Stimulated activated CD4-positive, alpha-beta T cell treated with anti-CD3 and anti-CD28 coated beads, TNF-alpha, amount 100 ng/mL, for 24 hours (primary cell): ENCODE measurements around the gene SLC25A42.
"Not testable (repeated sequence)": the region's sequence is repeated elsewhere in the genome, so short reads cannot be mapped to it uniquely, and the experiment has no call there.

ENCODE experiments used
- DNase-seq, 3 experiments: peaks; one replicate each; pipeline ENCODE4 v3.0.0-alpha.2; 2020; ENCODE audit warnings: low read depth in 3 of 3

SLC25A42 gene

DNA sequence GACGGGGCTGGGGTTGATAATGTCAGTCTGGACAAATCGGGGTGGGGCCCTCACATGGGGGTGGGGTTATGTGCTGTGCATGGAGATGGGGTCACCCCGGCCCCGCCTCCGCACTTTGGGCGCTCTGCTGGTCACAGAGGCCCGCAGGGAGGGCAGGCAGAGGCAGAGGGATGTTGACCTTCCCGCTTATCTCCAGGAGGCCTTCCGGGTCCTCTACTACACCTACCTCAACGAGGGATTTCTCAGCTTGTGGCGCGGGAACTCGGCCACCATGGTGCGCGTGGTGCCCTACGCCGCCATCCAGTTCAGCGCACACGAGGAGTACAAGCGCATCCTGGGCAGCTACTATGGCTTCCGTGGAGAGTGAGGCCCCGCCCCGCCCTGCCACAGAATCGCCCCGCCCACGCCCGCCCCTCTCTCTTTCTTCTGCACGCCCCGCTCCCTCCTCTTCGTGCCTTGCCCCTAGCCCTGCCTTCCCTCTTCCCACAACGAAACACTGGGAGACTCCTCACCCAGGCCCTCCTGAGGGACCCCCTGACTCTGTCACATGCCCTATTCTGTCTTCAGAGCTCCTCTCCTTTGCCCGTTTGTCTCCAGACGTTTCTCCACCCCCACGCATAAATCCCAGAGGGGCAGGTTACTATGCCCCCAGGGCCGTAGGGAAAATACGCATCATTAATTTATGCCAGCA lies 41.7 kb downstream of the SLC25A42 start:
- DNase-seq = no peak

- no peak for DNase-seq
Measured at GRCh38 chr19:19106056-19106551, 42.3 kb downstream of the SLC25A42 start.

GRCh38 chr19:19106938-19107337 lies 43.1 kb downstream of the SLC25A42 start:
- DNase-seq = not testable (repeated sequence)

DNA sequence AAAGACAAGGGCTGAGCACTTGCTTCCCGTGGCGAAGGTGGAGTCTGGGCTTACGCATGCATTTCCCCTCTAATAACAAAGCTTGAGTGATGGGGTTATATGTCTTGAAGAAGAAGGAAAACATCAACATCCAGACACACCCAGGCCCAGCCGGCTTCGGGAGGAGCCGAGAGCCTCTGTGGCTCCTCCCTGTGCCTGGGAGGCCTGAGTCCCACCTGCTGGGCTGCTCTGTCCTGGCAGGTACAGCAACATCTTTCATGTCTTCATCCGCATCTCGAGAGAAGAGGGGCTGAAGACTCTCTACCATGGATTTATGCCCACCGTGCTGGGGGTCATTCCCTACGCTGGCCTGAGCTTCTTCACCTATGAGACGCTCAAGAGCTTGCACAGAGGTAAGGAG lies 43.9 kb downstream of the SLC25A42 start:
- no peak for DNase-seq

GRCh38 chr19:19109601-19110000 lies 45.8 kb downstream of the SLC25A42 start:
- no peak for DNase-seq

GRCh38 chr19:19110410-19111135 lies 46.8 kb downstream of the SLC25A42 start:
- no peak for DNase-seq

DNA sequence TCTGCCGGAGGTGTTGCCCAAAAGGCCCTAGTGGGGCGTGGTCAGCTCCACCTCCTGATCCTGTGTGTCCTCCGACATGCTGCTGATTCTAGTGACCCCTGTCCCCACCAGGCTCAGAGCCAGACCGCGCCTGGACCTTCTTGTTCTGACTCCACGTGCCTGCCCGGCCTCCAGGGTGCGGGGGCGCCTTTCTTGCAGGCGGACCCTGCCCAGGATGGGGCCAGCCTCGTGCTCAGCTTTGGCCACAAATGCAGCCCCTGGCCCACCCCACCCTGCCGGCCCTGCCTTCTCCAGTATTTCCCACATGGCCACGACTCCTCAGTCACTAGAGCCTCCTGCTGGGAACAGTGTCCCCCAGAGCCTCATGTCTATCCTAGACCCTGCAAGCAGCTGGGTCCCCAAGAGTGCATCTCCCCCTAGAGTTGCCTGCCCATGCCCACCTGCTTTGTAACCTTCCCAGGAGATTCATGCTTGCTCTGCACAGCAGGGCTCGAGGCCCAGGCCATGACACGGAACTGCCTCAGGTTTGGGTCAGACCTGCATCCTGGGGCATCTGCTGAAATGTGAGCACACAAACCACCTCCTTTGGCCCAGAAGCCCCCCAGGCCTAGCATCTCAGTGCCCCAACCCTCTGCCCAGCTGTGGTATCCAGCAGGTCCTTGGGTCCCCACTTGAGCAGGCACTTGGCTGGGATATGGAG lies 47.5 kb downstream of the SLC25A42 start:
- DNase-seq = no peak

DNA sequence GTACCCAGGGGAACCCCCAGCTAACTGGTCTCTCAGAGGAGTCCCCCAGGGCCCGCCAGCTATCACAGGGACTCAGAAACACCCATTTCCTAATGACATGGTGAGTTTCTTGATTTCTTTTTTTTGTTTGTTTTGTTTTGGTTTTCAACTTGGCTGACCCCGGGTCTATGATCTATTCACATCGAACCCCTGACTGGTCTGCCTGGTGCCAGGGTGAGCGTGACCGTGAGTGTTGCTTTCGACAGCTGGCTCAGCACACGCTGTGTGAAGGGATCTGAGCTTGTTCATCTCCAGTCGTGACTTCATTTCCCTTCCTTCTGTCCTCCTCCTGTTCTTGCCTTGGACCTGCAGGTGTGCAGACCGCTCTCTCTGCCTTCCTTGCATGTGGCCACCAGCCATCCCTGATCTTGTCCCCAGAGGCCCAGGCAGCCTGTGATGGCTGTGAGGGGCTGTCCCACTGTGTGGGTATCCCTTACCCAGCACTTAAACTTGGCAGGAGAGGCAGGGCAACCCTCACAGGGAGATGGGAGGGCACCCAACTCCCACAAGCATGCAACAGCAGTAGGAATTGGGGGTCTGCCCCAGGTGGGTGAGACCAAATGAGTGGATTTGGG lies 48.3 kb downstream of the SLC25A42 start:
- DNase-seq = no peak

DNA sequence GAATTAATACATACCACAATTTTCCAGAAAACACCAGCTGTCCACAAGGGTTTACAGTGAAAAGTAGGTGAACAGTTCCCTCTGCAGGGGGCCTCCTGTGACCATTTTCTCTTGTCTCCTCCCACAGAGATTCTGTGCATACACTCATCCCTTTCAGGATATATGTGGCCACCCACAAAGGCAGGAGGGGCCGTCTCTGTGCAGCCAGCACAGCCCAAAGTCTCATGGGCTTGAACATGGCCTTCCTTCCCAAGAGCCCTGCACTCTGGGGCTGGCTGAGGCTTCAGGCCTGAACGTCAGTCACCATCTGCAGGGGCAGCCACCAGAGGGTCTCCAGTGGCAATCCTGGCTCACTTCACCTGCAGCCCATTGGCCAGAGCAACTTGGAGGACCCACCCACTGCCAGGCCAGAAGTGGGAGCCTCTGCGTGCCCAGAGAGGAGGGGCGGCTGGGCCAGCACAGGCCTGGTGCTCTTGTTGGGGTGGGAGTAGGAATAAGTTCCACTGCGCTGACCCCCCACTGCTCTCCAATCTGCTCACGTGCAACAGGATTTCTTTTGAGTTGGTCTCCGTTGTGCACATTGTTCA lies 49.3 kb downstream of the SLC25A42 start:
- no peak for DNase-seq

DNA sequence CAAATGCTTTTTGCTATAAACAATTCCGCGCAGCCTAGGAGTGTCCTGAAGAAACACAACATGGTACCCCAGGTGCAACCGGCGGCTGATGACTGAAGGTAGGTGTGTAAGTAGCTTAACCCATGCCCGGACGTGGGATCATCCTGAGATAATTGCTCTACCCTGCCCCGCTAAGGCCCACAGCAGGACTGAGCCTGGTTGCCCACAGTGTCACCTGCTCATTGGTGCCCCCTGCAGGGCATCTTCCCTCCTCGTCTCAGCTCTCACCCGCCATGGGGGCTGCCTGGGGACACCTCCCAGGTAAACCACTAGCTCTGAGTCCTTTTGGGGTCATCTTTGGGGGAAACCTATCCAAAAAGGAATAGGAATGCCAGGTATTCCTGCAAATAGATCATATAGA lies 52.2 kb downstream of the SLC25A42 start:
- DNase-seq = peak in 2 of 3 experiments; percentile 9 to 47

DNA sequence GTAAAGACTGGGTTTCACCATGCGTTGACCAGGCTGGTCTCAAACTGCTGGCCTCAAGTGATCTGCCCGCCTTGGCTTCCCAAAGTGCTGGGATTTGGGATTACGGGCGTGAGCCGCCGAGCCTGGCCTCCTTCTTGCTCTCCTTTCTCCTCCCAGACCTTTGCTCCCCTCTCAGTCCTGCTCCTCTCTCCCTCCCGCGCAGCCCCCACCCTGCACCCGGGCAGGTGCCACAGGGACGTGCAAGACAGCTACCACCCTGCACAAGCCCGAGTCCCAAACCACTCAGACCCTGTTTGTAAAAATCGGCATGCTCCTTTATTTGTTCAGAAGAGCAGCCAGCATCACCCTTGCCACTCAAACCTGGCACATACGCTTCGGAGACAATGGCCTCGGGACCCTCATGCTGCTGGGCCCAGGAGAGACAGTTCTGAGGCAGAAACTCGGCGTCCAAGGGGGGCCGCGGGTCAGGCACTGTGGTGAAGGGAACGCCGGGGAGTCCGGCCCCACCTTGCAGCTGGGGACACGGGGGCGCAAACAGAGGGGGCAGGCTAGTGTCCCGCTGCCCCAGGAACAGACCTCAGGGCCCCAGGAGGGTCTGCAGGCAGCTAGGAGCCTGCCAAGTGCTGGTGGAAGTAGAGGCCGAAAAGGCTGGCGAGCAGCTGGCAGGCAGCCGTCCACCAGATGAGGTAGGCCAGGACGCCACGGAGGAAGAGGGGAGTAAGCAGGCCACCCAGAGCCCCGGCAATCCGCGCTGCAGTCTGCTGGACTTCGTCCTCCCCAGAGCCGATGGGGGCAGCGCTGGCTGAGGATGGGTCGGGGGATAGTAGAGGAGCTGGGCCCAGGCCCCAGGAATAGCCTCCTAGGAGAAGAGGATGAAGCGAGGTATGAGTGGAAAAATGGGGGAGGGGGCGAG lies 55.8 kb downstream of the SLC25A42 start:
- DNase-seq = no peak

DNA sequence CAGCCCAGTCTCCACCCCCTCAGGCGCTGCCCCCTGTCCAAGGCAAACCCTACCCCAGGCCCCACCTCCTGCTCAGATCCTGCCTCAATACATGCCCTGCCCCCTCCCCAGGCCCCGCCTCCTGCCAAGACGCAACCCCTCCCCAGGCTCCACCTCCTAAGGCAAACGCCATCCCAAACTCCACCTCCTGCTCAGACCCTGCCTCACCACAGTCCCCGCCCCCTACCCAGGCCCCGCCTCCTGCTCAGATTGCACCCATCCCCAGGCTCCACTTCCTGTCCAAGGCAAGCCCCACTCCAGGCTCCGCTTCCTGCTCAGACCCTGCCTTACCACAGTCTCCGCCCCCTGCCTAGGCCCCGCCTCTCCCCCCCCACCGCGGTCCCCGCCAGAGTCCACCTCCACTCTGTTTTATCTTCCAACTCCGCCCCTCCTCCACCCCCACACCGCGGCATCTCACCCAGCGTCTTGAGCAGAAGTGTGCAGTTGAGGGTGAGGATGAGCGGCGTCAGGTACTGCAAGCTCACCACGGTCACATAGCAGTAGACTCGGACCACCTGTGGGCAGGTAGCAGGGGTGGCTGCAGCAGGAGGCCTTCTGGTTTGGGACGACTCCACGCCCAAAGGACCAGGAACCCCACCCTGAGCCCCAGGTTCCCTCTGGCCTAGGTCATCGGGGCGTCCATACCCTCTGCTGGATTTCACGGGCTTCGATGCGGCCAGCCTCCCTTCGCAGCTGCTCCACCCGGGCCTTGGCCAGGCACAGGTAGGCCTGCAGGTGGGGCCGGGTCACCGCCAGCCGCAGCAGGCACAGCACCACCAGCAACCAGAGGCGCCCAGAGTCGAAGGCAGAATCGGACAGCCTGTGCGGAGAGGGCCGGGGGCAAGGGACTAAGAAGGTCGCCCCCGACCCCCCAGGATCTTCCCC lies 56.8 kb downstream of the SLC25A42 start:
- DNase-seq = peak in 1 of 3 experiments; percentile 41

- DNase-seq = no peak
Measured at GRCh38 chr19:19121371-19121770, 57.6 kb downstream of the SLC25A42 start.

- DNase-seq = no peak
Measured at GRCh38 chr19:19122902-19123301, 59.1 kb downstream of the SLC25A42 start.

GRCh38 chr19:19123386-19123785 lies 59.6 kb downstream of the SLC25A42 start:
- DNase-seq = no peak

DNA sequence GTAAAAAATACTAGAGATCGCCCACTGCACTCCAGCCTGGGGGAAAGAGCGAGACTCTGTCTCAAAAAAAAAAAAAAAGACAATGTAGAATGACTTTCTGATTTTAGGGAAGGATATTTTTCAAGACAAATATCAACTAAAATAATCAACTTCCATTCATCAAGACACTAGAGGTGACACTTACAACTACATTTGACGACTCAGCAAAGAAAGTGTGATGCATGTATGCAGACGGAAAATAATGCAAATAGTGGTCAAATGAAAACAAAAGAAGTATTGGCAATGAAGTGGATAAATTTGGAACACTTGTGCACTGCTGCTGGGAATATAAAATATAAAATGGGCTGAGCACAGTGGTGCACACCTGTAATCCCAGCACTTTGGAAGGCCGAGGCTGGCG lies 62.3 kb downstream of the SLC25A42 start:
- no peak for DNase-seq

GRCh38 chr19:19131989-19132388 lies 68.2 kb downstream of the SLC25A42 start:
- no peak for DNase-seq

DNA sequence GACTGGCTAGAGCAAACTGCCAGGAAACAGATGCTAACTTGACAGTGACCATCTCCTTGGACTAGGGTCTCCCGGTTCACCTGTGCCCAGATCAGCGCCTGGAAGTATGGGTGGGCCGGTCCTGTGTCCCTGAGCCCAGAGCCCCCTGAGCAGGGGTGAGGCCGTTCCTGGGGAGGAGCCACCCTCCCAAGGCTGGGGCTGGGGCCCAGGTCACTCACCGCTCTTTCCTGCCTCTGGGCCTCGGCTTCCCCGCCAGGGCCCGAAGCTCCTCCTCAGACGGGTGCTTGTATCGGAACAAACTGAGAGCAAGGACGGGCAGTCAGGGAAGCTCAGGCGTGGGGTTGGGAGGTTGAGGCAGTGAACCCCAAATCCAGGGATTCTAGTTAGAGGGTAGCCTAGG lies 69.1 kb downstream of the SLC25A42 start:
- no peak for DNase-seq

DNA sequence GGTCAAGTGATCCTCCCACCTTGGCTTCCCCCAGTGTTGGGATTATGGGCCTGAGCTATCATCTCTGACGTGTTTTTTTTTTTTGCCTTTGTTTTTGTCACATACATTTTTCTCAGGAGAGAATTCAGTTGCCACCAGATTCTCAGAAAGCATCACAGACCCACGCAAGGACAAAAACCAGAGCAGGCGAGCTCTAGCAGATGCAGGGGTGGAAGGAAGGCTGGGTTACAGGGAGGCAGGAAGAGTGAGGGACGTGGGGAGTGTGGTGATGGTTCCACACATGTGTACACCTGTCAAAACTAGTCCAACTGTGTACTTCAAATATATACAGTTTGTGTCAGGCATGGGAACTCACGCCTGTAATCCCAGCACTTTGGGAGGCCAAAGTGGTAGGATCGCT lies 70.2 kb downstream of the SLC25A42 start:
- DNase-seq = no peak
